ENCODE data around the gene RGS6. TPM values are rescaled to one million over a fixed set of nuclear protein-coding genes. Genes with fewer than 3 reads are reported as not detected.
A peak's percentile ranks its signal among the peaks of the same experiment; 100 is the strongest.

Gene RGS6
- total and polyA plus RNA-seq, 7 donors: 0.19 to 1.6 (median 0.42) TPM

- H3K4me3 ChIP-seq: no peak overlapping the region
- WGBS, 3 donors: 70 to 77% (median 72%) methylated on average over 4 of the region's 4 CpGs
- intact Hi-C loops (cut with DNase I): no loop called here
- TF ChIP-seq CTCF (IDR thresholded peaks at IDR 0.05): no peak
- no peaks in the 10 kb centered on the region for H3K9me3 ChIP-seq
- H3K36me3 ChIP-seq (ENCODE audit: insufficient read depth in 1 of 2, low read depth in 1 of 2): no peaks in the 10 kb centered on the region
- H3K27me3 ChIP-seq (ENCODE audit: insufficient read depth in 3 of 3, low read length in 2 of 3): no peaks in the 10 kb centered on the region
- no peak for ATAC-seq
- no peak for DNase-seq
- H3K4me1 ChIP-seq: no peaks in the 10 kb centered on the region
- H3K27ac ChIP-seq: no peak overlapping the region
Observed at GRCh38 chr14:72318648-72319047, 386.4 kb downstream of the RGS6 start.

GRCh38 chr14:72332046-72332445 lies 399.8 kb downstream of the RGS6 start:
- no peak for TF ChIP-seq CTCF (IDR thresholded peaks at IDR 0.05)
- H3K36me3 ChIP-seq (ENCODE audit: insufficient read depth in 1 of 2, low read depth in 1 of 2): no peaks in the 10 kb centered on the region
- H3K9me3 ChIP-seq: no peaks in the 10 kb centered on the region
- peaks cover 0 to 2% (median 0%) of the 10 kb centered on the region in 3 donors for H3K27me3 ChIP-seq (ENCODE audit: insufficient read depth in 3 of 3, low read length in 2 of 3)
- peak in 1 of 4 donors; percentile 37 for ATAC-seq
- H3K4me1 ChIP-seq: no peaks in the 10 kb centered on the region
- 1 to 2% (median 2%) methylated on average over 6 of the region's 6 CpGs for WGBS, 3 donors
- intact Hi-C loops (cut with DNase I): no loop called here
- no peak overlapping the region for H3K4me3 ChIP-seq
- DNase-seq: peak; percentile 12 to 64
- no peak overlapping the region for H3K27ac ChIP-seq

GRCh38 chr14:72332871-72333270 lies 400.6 kb downstream of the RGS6 start:
- Histone ChIP-seq H3K4me1 (no peaks in the 10 kb centered on the region), H3K9me3 (no peaks in the 10 kb centered on the region), H3K36me3 (ENCODE audit: insufficient read depth in 1 of 2, low read depth in 1 of 2) (no peaks in the 10 kb centered on the region), H3K27ac (no peak overlapping the region), H3K27me3 (ENCODE audit: insufficient read depth in 3 of 3, low read length in 2 of 3) (peaks cover 0 to 2% (median 0%) of the 10 kb centered on the region in 3 donors), H3K4me3 (no peak overlapping the region)
- whole genome bisulfite sequencing, 3 donors: 53 to 60% (median 55%) methylated on average over 5 of the region's 5 CpGs
- TF ChIP-seq CTCF (IDR thresholded peaks at IDR 0.05): no peak
- DNase-seq (no peak), ATAC-seq (no peak)
- intact Hi-C loops (cut with DNase I): no loop called here

- intact Hi-C loops (cut with DNase I): no loop called here
- ATAC-seq: no peak
- Histone ChIP-seq H3K4me3 (no peak overlapping the region), H3K36me3 (ENCODE audit: insufficient read depth in 1 of 2, low read depth in 1 of 2) (no peaks in the 10 kb centered on the region), H3K27ac (no peak overlapping the region), H3K4me1 (no peaks in the 10 kb centered on the region), H3K9me3 (no peaks in the 10 kb centered on the region), H3K27me3 (ENCODE audit: insufficient read depth in 3 of 3, low read length in 2 of 3) (peaks cover 0 to 2% (median 0%) of the 10 kb centered on the region in 3 donors)
- no peak for DNase-seq
- TF ChIP-seq CTCF (IDR thresholded peaks at IDR 0.05): no peak
- WGBS, 3 donors: 55 to 61% (median 57%) methylated on average over 4 of the region's 4 CpGs
Observed at GRCh38 chr14:72333357-72333756, 401.1 kb downstream of the RGS6 start.

- TF ChIP-seq CTCF (IDR thresholded peaks at IDR 0.05): no peak
- no peak overlapping the region for H3K27ac ChIP-seq
- H3K4me1 ChIP-seq: no peaks in the 10 kb centered on the region
- H3K36me3 ChIP-seq (ENCODE audit: insufficient read depth in 1 of 2, low read depth in 1 of 2): no peaks in the 10 kb centered on the region
- no peak for ATAC-seq
- H3K9me3 ChIP-seq: no peaks in the 10 kb centered on the region
- 75 to 88% (median 78%) methylated on average over 4 of the region's 4 CpGs for WGBS, 3 donors
- intact Hi-C loops (cut with DNase I): no loop called here
- no peak for DNase-seq
- H3K27me3 ChIP-seq (ENCODE audit: insufficient read depth in 3 of 3, low read length in 2 of 3): peaks cover 0 to 2% (median 0%) of the 10 kb centered on the region in 3 donors
- no peak overlapping the region for H3K4me3 ChIP-seq
Observed at GRCh38 chr14:72336311-72336980, 404.2 kb downstream of the RGS6 start.
